ENCODE data around the gene PHOX2A. TPM values are rescaled to one million over a fixed set of nuclear protein-coding genes. Genes with fewer than 3 reads are reported as not detected.
A peak's percentile ranks its signal among the peaks of the same experiment; 100 is the strongest.

The PHOX2A gene
- total and polyA plus RNA-seq, 2 donors (not counting 1 experiment from before 2014, with no cell fraction given) = not detected

DNA sequence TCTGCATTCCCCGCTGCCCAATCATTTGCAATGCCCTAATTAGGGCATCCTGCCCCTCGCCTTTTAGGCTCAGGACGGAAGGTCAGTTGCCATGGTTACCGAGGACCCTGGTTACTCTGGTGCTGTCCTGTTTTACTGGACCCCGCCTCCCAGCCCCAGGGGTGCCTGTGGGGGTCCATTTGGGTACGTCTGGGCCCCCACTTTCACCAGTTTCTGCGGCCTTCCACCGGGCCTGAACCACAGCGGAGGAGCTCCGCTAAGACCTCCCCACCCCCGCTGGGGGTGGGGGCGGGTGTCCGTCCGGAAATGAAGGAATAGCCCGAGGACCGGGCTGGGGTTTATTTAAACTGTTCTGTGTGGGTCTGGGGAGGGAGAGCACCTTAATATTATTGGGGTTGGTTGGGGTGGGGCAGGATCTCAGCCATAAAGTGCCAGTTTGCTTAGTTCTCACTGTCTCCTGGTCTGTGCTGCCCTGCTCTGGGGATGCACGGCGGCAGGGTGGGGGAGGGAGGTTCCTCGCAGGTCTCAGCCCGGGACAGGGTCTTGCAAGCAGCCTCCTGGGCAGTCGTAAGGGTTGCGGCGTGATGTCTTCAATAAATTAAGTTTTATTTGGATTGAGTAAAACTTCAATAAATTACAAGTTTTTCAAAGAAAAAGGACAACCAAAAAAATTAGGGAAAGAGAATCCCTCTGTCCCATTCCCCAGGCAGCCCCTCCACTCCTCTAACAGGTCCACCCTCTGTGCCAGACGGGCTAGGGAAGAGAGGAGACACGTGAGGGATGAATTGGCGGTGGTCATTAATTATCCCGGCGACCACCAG lies 5.3 kb downstream of the PHOX2A start:
- TF ChIP-seq, protein P1, sequence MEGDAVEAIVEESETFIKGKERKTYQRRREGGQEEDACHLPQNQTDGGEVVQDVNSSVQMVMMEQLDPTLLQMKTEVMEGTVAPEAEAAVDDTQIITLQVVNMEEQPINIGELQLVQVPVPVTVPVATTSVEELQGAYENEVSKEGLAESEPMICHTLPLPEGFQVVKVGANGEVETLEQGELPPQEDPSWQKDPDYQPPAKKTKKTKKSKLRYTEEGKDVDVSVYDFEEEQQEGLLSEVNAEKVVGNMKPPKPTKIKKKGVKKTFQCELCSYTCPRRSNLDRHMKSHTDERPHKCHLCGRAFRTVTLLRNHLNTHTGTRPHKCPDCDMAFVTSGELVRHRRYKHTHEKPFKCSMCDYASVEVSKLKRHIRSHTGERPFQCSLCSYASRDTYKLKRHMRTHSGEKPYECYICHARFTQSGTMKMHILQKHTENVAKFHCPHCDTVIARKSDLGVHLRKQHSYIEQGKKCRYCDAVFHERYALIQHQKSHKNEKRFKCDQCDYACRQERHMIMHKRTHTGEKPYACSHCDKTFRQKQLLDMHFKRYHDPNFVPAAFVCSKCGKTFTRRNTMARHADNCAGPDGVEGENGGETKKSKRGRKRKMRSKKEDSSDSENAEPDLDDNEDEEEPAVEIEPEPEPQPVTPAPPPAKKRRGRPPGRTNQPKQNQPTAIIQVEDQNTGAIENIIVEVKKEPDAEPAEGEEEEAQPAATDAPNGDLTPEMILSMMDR (IDR thresholded peaks at IDR 0.05) = no peak
- TF ChIP-seq EZH2 (IDR thresholded peaks at IDR 0.05; ENCODE audit: borderline replicate concordance, insufficient read depth, low read depth, low read length, poor library complexity, severe bottlenecking) = no peak
- Histone ChIP-seq H3K9me3 (ENCODE audit: control extremely low read depth in 1 of 3, control insufficient read depth in 2 of 3, insufficient read depth in 1 of 3, low read length in 2 of 3) (peaks cover 0 to 13% (median 0%) of the 10 kb centered on the region in 3 donors), H3K4me2 (replicated peaks; ENCODE audit: low read depth, low read length, poor library complexity, severe bottlenecking) (peak overlapping the region; percentile 74), H3K27ac (ENCODE audit: low read length in 2 of 2) (no peak overlapping the region), H3K4me1 (ENCODE audit: control insufficient read depth in 2 of 2, insufficient read depth in 2 of 2, low read length in 2 of 2) (peaks cover 30 to 40% of the 10 kb centered on the region in 2 donors), H3K36me3 (replicated peaks in 1 of 2; ENCODE audit: control extremely low read depth in 1 of 2, control insufficient read depth in 1 of 2, extremely low read depth in 1 of 2, insufficient read depth in 2 of 2, low read length in 1 of 2) (peaks cover 0 to 44% of the 10 kb centered on the region in 2 experiments), H3K79me2 (ENCODE audit: control insufficient read depth, insufficient read depth, low read length) (no peaks in the 10 kb centered on the region), H4K20me1 (ENCODE audit: control insufficient read depth, insufficient read depth, low read length, poor library complexity, severe bottlenecking) (peaks cover 7% of the 10 kb centered on the region), H3K27me3 (replicated peaks in 1 of 4; ENCODE audit: control extremely low read depth in 1 of 4, control insufficient read depth in 3 of 4, insufficient read depth in 4 of 4, low read length in 3 of 4) (peaks cover 0 to 41% (median 24%) of the 10 kb centered on the region in 4 experiments), H3K9ac (ENCODE audit: low read length) (no peak overlapping the region), H2AFZ (ENCODE audit: insufficient read depth, low read depth, low read length, poor library complexity, severe bottlenecking) (no peak overlapping the region), H3K4me3 (ENCODE audit: control extremely low read depth in 1 of 5, extremely low read depth in 1 of 5, insufficient read depth in 1 of 5, low read depth in 2 of 5, low read length in 4 of 5) (no peak overlapping the region)
- intact Hi-C loops (cut with micrococcal nuclease) = loop anchor here (1.0 kb wide), 2 partner anchors 13 to 55 kb away; no protein-coding TSS in a partner anchor
- Mint-ChIP-seq H3K9me3 (ENCODE audit: insufficient read depth) (no peaks in the 10 kb centered on the region), H3K27me3 (peaks cover 36% of the 10 kb centered on the region), H3K4me1 (peaks cover 36% of the 10 kb centered on the region), H3K27ac (no peak overlapping the region), H3K4me3 (peak overlapping the region; percentile 77)
- 75% methylated on average over 10 of the region's 28 CpGs for WGBS (ENCODE audit: insufficient coverage)
- POLR2A ChIA-PET = interaction anchor here (1.4 kb wide), 1 partner anchor 15 kb away, joined by 5 read pairs; no protein-coding TSS in a partner anchor
- CTCF ChIA-PET = interaction anchor here (0.7 to 1.7 kb wide), 14 partner anchors 10 to 217 kb away, joined by 3 to 10 read pairs (median 4); no protein-coding TSS in a partner anchor
- DNase-seq = no peak
- no peak for ATAC-seq (ENCODE audit: low read depth)
